Neural cell (in vitro differentiated cells): ENCODE measurements around the gene MON1A.

Source experiments
- EP300 ChIP-seq: fragments of 450-650 bp; conservative IDR thresholded peaks from 2 replicates; pipeline ENCODE4 v1.6.1; 2014; ENCODE audit warnings: antibody characterized with exemption, mild to moderate bottlenecking, moderate library complexity; ENCODE audit not compliant: poor library complexity, severe bottlenecking
- EZH2 ChIP-seq: fragments of 200-600, 300-800 bp; shearing (Covaris generic), sonication (generic); IDR thresholded peaks from 2 replicates; pipeline ENCODE4 v1.6.1; 2014; ENCODE audit warnings: antibody characterized with exemption, low read length, borderline replicate concordance, mild to moderate bottlenecking; ENCODE audit not compliant: insufficient read depth, poor library complexity, severe bottlenecking
- MXI1 ChIP-seq: fragments of 450-650 bp; conservative IDR thresholded peaks from 2 replicates; pipeline ENCODE4 v1.6.1; 2014; ENCODE audit warnings: antibody characterized with exemption, mild to moderate bottlenecking; ENCODE audit not compliant: poor library complexity, severe bottlenecking
- POLR2AphosphoS5 ChIP-seq: IDR thresholded peaks from 2 replicates; pipeline ENCODE4 v1.6.1; 2012
- RAD21 ChIP-seq: fragments of 450-650 bp; conservative IDR thresholded peaks from 2 replicates; pipeline ENCODE4 v1.6.1; 2014; ENCODE audit warnings: antibody characterized with exemption, mild to moderate bottlenecking, moderate library complexity
- REST ChIP-seq: IDR thresholded peaks from 2 replicates; pipeline ENCODE4 v1.6.1; 2012; ENCODE audit warnings: borderline replicate concordance
- SMC3 ChIP-seq: fragments of 450-650 bp; conservative IDR thresholded peaks from 2 replicates; pipeline ENCODE4 v1.6.1; 2014; ENCODE audit warnings: antibody characterized with exemption, mild to moderate bottlenecking, moderate library complexity; ENCODE audit not compliant: poor library complexity
- TAF1 ChIP-seq: IDR thresholded peaks from 2 replicates; pipeline ENCODE4 v1.6.1; 2012; ENCODE audit warnings: low read depth
- TF ChIP-seq, protein P1 (sequence below): fragments of 450-650 bp; IDR thresholded peaks from 2 replicates; pipeline ENCODE4 v1.5.1; 2014; ENCODE audit warnings: antibody characterized with exemption, mild to moderate bottlenecking, moderate library complexity; ENCODE audit not compliant: poor library complexity, severe bottlenecking

DNA sequence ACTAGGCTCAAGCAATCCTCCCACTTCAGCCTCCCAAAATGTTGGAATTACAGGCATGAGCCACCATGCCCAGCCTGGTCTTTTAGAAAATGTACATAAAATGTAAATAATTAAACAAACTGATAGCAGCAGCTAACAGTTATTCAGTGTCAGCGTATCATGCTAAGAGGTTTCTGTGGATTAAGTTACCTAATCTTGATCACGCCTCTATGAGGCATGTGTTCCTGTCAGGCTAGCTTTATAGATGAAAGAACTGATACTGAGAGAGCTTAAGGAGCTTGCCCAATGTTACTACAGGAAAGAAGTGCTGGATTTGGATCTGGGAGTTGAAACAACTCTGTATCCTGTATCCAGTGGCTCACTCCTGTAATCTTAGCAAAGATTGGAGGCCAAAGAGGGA is 14.7 kb downstream of the MON1A start:
- TF ChIP-seq, protein P1, sequence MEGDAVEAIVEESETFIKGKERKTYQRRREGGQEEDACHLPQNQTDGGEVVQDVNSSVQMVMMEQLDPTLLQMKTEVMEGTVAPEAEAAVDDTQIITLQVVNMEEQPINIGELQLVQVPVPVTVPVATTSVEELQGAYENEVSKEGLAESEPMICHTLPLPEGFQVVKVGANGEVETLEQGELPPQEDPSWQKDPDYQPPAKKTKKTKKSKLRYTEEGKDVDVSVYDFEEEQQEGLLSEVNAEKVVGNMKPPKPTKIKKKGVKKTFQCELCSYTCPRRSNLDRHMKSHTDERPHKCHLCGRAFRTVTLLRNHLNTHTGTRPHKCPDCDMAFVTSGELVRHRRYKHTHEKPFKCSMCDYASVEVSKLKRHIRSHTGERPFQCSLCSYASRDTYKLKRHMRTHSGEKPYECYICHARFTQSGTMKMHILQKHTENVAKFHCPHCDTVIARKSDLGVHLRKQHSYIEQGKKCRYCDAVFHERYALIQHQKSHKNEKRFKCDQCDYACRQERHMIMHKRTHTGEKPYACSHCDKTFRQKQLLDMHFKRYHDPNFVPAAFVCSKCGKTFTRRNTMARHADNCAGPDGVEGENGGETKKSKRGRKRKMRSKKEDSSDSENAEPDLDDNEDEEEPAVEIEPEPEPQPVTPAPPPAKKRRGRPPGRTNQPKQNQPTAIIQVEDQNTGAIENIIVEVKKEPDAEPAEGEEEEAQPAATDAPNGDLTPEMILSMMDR: no peak
- TF ChIP-seq EP300: no peak
- no peak for TF ChIP-seq MXI1
- no peak for TF ChIP-seq EZH2
- no peak for TF ChIP-seq TAF1
- no peak for TF ChIP-seq REST
- TF ChIP-seq SMC3: no peak
- TF ChIP-seq POLR2AphosphoS5: no peak
- no peak for TF ChIP-seq RAD21
